Neural cell (in vitro differentiated cells): ENCODE data around the gene PPM1B. TPM values are rescaled to one million over a fixed set of nuclear protein-coding genes. Genes with fewer than 3 reads are reported as not detected.

Source experiments
- H2AFZ ChIP-seq: fragments of 200-600, 300-800 bp; sonication (generic), shearing (Covaris generic); 2 replicates; pipeline ENCODE4 v1.6.0; 2014; ENCODE audit warnings: low read depth, mild to moderate bottlenecking, antibody characterized with exemption, low read length, moderate library complexity
- H3F3A ChIP-seq: fragments of 200-600 bp; shearing (Covaris generic); 2 replicates; pipeline ENCODE4 v1.6.1; 2016; ENCODE audit warnings: mild to moderate bottlenecking, moderate library complexity, mixed read lengths, antibody characterized with exemption, low read length; ENCODE audit not compliant: insufficient read depth, poor library complexity, severe bottlenecking
- H3K27ac ChIP-seq: fragments of 200-600, 300-800 bp; sonication (generic), shearing (Covaris generic); 2 replicates; pipeline ENCODE4 v1.5.1; 2014; ENCODE audit warnings: mild to moderate bottlenecking, low read length, moderate library complexity
- H3K27me3 ChIP-seq: fragments of 300-800, 200-600 bp; sonication (generic), shearing (Covaris generic); 2 replicates; pipeline ENCODE4 v1.6.0; 2014; ENCODE audit warnings: mild to moderate bottlenecking, low read depth, low read length, moderate library complexity; ENCODE audit not compliant: insufficient read depth
- H3K36me3 ChIP-seq: fragments of 300-800, 200-600 bp; sonication (generic), shearing (Covaris generic); 2 replicates; pipeline ENCODE4 v1.5.1; 2014; ENCODE audit warnings: mild to moderate bottlenecking, antibody characterized with exemption, low read length, moderate library complexity; ENCODE audit not compliant: insufficient read depth
- H3K4me2 ChIP-seq: fragments of 300-800, 200-600 bp; sonication (generic), shearing (Covaris generic); 2 replicates; pipeline ENCODE4 v1.6.0; 2014; ENCODE audit warnings: mild to moderate bottlenecking, low read length
- H3K4me3 ChIP-seq: fragments of 300-800, 200-600 bp; sonication (generic), shearing (Covaris generic); 2 replicates; pipeline ENCODE4 v1.5.1; 2014; ENCODE audit warnings: mild to moderate bottlenecking, low read length, moderate library complexity
- H3K79me2 ChIP-seq: fragments of 200-600 bp; shearing (Covaris generic); replicated peaks from 2 replicates; pipeline ENCODE4 v1.6.0; 2014; ENCODE audit warnings: mild to moderate bottlenecking, low read length, moderate library complexity; ENCODE audit not compliant: insufficient read depth
- H3K9ac ChIP-seq: fragments of 300-800, 200-600 bp; sonication (generic), shearing (Covaris generic); 2 replicates; pipeline ENCODE4 v1.6.1; 2016; ENCODE audit warnings: mild to moderate bottlenecking, low read length, mixed read lengths
- H3K9me2 ChIP-seq: fragments of 200-600 bp; shearing (Covaris generic); 2 replicates; pipeline ENCODE4 v1.6.1; 2016; ENCODE audit warnings: mild to moderate bottlenecking, low read length, mixed read lengths; ENCODE audit not compliant: insufficient read depth
- H3K9me3 ChIP-seq: fragments of 200-600, 300-800 bp; sonication (generic), shearing (Covaris generic); 2 replicates; pipeline ENCODE4 v1.6.1; 2016; ENCODE audit warnings: mild to moderate bottlenecking, mixed run types, low read length, moderate library complexity, mixed read lengths
- H4K20me1 ChIP-seq: fragments of 200-600 bp; shearing (Covaris generic); 2 replicates; pipeline ENCODE4 v1.6.1; 2016; ENCODE audit warnings: mild to moderate bottlenecking, mixed run types; ENCODE audit not compliant: insufficient read depth
- CTCF ChIP-seq: fragments of 450-650 bp; IDR thresholded peaks from 2 replicates; pipeline ENCODE4 v1.5.1; 2014; ENCODE audit warnings: antibody characterized with exemption, mild to moderate bottlenecking, moderate library complexity; ENCODE audit not compliant: poor library complexity, severe bottlenecking
- EP300 ChIP-seq: fragments of 450-650 bp; conservative IDR thresholded peaks from 2 replicates; pipeline ENCODE4 v1.6.1; 2014; ENCODE audit warnings: antibody characterized with exemption, mild to moderate bottlenecking, moderate library complexity; ENCODE audit not compliant: poor library complexity, severe bottlenecking
- EZH2 ChIP-seq: fragments of 200-600, 300-800 bp; shearing (Covaris generic), sonication (generic); IDR thresholded peaks from 2 replicates; pipeline ENCODE4 v1.6.1; 2014; ENCODE audit warnings: antibody characterized with exemption, low read length, borderline replicate concordance, mild to moderate bottlenecking; ENCODE audit not compliant: insufficient read depth, poor library complexity, severe bottlenecking
- MXI1 ChIP-seq: fragments of 450-650 bp; conservative IDR thresholded peaks from 2 replicates; pipeline ENCODE4 v1.6.1; 2014; ENCODE audit warnings: antibody characterized with exemption, mild to moderate bottlenecking; ENCODE audit not compliant: poor library complexity, severe bottlenecking
- POLR2AphosphoS5 ChIP-seq: IDR thresholded peaks from 2 replicates; pipeline ENCODE4 v1.6.1; 2012
- RAD21 ChIP-seq: fragments of 450-650 bp; conservative IDR thresholded peaks from 2 replicates; pipeline ENCODE4 v1.6.1; 2014; ENCODE audit warnings: antibody characterized with exemption, mild to moderate bottlenecking, moderate library complexity
- REST ChIP-seq: IDR thresholded peaks from 2 replicates; pipeline ENCODE4 v1.6.1; 2012; ENCODE audit warnings: borderline replicate concordance
- SMC3 ChIP-seq: fragments of 450-650 bp; conservative IDR thresholded peaks from 2 replicates; pipeline ENCODE4 v1.6.1; 2014; ENCODE audit warnings: antibody characterized with exemption, mild to moderate bottlenecking, moderate library complexity; ENCODE audit not compliant: poor library complexity
- TAF1 ChIP-seq: IDR thresholded peaks from 2 replicates; pipeline ENCODE4 v1.6.1; 2012; ENCODE audit warnings: low read depth
- polyA plus RNA-seq: library from polyadenylated mRNA; depleted of rRNA; stranded (reverse); fragments of >200 nt; gene quantifications from 2 replicates; pipeline ENCODE4 v1.2.3, GENCODE V29; 2014

The PPM1B gene
- polyA plus RNA-seq, 1 donor from 2014 or later: 116 TPM

GRCh38 chr2:44150473-44150872 lies 18.2 kb upstream of the PPM1B start:
- Histone ChIP-seq H4K20me1 (no peaks in the 10 kb centered on the region), H2AFZ (no peak overlapping the region), H3K4me3 (no peak overlapping the region), H3K27ac (no peak overlapping the region), H3F3A (no peaks in the 10 kb centered on the region), H3K4me2 (no peak overlapping the region), H3K9me3 (no peaks in the 10 kb centered on the region), H3K9ac (no peak overlapping the region), H3K36me3 (no peaks in the 10 kb centered on the region), H3K27me3 (no peaks in the 10 kb centered on the region), H3K79me2 (no peaks in the 10 kb centered on the region), H3K9me2 (no peaks in the 10 kb centered on the region)
- TF ChIP-seq EZH2: no peak
- no peak for TF ChIP-seq TAF1
- TF ChIP-seq SMC3: no peak

DNA sequence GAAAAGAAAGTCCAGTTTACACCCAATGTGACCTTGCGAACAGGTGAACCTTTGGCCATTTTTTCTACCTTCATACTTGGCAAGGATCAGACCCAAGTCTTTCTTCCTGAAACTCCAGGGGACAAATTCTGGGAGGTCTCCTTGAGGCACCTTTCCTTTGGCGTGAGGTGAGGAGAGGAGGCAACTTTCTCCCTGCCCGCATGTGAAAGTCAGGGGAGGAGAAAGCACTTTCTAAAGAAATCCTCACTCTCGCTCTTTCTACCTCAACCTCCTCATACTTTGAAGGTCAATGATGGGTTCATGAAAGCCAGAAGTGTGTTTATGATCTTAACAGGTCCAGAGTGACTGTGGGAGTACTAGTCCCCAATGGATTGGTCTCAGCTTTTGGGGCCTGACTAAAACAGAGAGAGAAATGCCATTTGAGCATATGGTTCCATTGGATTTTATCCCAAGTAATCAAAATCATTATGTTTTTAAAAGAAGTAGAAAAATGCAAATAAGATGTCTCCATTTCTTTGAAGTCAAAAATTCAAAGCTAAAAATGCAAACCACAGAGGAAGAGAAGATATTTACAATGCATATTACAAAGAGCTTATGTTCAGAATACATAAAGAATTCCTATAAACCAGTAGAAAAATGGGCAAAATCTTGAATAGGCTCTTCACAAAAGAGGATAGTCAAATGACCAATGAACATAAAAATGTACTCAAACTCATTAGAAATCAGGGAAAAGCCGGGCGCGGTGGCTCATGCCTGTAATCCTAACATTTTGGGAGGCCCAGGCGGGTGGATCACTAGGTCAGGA lies 15.6 kb upstream of the PPM1B start:
- Histone ChIP-seq H2AFZ (no peak overlapping the region), H3F3A (no peaks in the 10 kb centered on the region), H3K9ac (no peak overlapping the region), H3K9me3 (no peaks in the 10 kb centered on the region), H4K20me1 (no peaks in the 10 kb centered on the region), H3K79me2 (no peaks in the 10 kb centered on the region), H3K9me2 (no peaks in the 10 kb centered on the region), H3K27me3 (no peaks in the 10 kb centered on the region), H3K4me3 (no peak overlapping the region), H3K36me3 (no peaks in the 10 kb centered on the region), H3K27ac (no peak overlapping the region), H3K4me2 (no peak overlapping the region)
- TF ChIP-seq MXI1 (no peak), SMC3 (no peak), CTCF (no peak), POLR2AphosphoS5 (no peak), EZH2 (no peak), EP300 (no peak), TAF1 (no peak), RAD21 (no peak), REST (no peak)
